ENCODE data around the gene CYP26B1.

DNA sequence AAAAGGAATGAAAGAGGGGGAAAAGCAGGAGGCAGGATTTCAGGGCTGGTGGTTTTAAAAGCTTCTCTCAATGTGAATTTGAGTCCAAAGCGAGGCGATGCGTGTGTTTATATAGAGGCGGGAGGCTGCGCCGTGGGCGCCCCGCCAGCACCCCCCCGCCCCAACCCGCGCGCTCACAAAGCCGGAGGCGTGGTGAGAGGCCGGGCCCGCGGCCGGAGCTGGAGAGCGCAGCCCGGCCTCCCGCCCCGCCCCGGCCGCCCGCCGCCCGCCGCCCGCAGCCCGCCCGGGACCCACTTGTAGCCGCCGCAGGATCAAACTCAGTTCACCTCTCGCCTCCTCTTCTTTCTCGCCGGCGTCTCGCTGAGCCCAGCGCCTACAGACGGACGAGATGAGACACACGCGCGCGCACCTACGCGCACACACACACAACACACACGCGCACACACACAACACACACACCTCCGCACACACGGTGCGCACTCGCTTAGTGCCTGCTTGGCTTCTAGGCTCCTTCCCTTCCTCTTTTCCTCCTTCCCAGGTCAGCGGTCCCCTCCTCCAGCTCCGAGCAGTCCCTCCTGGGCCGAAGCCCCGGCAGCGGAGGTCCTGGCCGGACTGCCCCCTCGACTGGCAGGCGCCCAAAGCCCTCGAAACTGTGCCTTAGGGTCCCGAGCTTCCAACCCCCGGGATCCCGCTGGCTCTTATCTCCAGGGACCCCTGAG, 1.3 kb upstream of the CYP26B1 start:
- TF ChIP-seq, protein P1, sequence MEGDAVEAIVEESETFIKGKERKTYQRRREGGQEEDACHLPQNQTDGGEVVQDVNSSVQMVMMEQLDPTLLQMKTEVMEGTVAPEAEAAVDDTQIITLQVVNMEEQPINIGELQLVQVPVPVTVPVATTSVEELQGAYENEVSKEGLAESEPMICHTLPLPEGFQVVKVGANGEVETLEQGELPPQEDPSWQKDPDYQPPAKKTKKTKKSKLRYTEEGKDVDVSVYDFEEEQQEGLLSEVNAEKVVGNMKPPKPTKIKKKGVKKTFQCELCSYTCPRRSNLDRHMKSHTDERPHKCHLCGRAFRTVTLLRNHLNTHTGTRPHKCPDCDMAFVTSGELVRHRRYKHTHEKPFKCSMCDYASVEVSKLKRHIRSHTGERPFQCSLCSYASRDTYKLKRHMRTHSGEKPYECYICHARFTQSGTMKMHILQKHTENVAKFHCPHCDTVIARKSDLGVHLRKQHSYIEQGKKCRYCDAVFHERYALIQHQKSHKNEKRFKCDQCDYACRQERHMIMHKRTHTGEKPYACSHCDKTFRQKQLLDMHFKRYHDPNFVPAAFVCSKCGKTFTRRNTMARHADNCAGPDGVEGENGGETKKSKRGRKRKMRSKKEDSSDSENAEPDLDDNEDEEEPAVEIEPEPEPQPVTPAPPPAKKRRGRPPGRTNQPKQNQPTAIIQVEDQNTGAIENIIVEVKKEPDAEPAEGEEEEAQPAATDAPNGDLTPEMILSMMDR (conservative IDR thresholded peaks at IDR 0.05; ENCODE audit: low read length): no peak
- TF ChIP-seq EZH2phosphoT487 (IDR thresholded peaks at IDR 0.05; ENCODE audit: borderline replicate concordance, low read depth, low read length): no peak

Measured in OCI-LY7 (cell line).